AG09319 (cell line): Measurements from ENCODE around the gene RPS6KA2.
A peak's percentile ranks its signal among the peaks of the same experiment; 100 is the strongest.
"Not testable (repeated sequence)": the region's sequence is repeated elsewhere in the genome, so short reads cannot be mapped to it uniquely, and the experiment has no call there.

Experiments used
- DNase-seq: peaks from one replicate; pipeline ENCODE4 v3.0.0-alpha.2; 2010; ENCODE audit warnings: low read depth; ENCODE audit errors: extremely low read depth
- TF ChIP-seq, protein P1 (sequence below): IDR thresholded peaks from 2 replicates; pipeline ENCODE4 v1.5.1; 2011; ENCODE audit warnings: low read depth, mild to moderate bottlenecking, inconsistent platforms, low read length, moderate library complexity

The RPS6KA2 gene

DNA sequence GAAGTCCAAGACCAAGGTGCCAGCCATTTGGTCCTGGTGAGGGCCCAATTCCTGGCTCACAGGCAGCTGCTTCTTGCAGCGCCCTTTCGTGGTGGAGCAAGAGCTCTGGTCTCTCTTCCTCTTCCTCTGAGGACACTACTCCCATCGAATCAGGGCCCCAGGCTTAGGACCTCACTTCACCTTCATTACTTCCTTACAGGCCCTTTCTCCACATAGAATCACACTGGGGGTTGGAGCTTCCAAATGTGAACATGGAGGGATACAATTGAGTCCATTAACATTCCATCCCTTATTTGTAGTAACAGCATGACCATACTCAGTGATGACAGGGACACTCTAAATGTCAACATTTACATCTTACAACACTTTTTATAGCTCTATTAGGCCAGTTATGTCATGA, 42.9 kb downstream of the RPS6KA2 start:
- no peak for DNase-seq
- TF ChIP-seq, protein P1, sequence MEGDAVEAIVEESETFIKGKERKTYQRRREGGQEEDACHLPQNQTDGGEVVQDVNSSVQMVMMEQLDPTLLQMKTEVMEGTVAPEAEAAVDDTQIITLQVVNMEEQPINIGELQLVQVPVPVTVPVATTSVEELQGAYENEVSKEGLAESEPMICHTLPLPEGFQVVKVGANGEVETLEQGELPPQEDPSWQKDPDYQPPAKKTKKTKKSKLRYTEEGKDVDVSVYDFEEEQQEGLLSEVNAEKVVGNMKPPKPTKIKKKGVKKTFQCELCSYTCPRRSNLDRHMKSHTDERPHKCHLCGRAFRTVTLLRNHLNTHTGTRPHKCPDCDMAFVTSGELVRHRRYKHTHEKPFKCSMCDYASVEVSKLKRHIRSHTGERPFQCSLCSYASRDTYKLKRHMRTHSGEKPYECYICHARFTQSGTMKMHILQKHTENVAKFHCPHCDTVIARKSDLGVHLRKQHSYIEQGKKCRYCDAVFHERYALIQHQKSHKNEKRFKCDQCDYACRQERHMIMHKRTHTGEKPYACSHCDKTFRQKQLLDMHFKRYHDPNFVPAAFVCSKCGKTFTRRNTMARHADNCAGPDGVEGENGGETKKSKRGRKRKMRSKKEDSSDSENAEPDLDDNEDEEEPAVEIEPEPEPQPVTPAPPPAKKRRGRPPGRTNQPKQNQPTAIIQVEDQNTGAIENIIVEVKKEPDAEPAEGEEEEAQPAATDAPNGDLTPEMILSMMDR: no peak

- no peak for DNase-seq
- TF ChIP-seq, protein P1: no peak
Measured at GRCh38 chr6:166583230-166583965, 43.7 kb downstream of the RPS6KA2 start.

DNA sequence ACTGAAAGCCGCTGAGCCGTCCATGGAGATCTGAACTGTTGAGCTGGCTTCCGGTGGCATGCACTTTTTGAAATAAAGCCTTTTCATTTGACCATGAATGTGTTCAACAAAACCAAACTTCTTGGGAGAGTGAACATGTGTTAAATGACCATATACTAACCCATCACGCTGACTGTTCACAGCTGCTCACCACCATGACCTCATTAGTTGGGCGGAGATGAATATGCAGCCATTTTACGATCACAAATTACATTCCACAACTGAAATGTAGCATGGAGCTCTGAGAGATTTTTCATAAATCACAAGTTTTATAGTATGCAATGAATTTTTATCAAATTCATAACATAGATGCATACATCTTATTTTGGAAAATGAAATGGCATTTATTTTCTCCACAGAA, 44.8 kb downstream of the RPS6KA2 start:
- DNase-seq: peak; percentile 2
- TF ChIP-seq, protein P1: no peak

DNA sequence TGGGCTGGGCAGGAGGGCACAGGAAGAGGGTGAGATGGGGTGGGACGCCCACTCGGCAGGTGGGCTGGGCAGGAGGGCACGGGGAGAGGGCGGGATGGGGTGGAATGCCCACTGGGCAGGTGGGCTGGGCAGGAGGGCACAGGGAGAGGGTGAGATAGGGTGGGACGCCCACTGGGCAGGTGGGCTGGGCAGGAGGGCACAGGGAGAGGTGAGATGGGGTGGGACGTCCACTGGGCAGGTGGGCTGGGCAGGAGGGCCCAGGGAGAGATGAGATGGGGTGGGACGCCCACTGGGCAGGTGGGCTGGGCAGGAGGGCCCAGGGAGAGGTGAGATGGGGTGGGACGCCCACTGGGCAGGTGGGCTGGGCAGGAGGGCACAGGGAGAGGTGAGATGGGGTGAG, 45.2 kb downstream of the RPS6KA2 start:
- DNase-seq: not testable (repeated sequence)

DNA sequence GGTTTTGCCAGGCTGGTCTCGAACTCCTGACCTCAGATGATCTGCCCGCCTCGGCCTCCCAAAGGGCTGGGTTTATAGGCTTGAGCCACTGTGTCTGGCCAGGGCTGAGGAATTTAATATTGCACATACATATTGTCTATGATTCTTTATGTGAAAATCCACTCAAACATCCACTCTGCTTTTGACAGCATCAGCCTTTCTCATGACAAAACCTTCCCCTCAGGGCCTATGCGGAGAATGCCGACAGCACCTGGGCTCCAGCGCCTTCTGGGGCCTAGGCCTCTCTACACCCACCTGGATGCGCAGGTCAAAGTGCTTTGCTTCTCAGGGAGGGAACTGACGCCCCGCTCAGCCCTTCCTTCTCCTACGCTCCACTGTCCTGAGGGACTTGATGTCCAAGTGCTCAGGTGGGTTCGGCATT, 46.0 kb downstream of the RPS6KA2 start:
- DNase-seq: no peak
- TF ChIP-seq, protein P1: no peak

DNA sequence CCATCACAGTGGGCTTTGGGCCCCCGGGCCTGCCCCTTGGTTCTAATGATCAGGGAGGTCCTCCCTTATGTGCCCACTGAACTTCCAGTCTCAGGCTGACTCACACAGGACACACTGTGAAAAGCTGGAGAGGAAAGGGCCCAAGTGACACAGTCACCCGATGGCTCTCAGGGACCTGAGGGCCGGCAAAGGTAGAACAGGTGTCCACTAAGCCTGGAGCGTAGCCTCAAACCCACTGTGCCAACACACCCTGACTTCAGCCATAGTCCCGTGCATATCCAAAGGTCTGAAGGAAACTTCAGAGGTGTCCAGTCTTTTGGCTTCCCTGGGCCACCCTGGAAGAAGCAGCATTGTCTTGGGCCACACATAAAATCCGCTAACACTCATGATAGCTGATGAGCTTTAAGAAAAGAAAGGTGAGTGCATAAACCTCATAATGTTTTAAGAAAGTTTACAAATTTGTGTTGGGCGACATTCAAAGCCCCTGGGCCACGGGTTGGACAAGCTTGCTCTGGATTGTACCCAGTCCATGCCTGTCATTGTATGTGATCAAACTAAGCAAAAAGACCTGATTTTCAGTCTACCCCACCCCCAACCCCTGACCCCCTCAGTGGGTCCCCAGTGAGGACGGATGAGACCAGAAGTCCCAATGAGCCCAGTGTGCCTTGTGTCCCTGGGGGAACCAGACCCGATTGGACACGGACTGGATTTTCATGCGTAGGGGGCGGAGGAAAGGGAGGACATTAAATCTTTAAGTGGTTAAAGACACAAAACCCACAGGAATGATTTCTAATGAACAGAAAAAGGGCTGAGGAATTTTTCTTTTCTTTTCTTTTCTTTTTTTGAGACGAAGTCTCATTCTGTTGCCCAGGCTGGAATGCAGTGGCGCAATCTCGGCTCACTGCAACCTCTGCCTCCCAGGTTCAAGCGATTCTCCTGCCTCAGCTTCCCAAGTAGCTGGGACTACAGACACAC, 46.7 kb downstream of the RPS6KA2 start:
- TF ChIP-seq, protein P1: no peak
- no peak for DNase-seq

DNA sequence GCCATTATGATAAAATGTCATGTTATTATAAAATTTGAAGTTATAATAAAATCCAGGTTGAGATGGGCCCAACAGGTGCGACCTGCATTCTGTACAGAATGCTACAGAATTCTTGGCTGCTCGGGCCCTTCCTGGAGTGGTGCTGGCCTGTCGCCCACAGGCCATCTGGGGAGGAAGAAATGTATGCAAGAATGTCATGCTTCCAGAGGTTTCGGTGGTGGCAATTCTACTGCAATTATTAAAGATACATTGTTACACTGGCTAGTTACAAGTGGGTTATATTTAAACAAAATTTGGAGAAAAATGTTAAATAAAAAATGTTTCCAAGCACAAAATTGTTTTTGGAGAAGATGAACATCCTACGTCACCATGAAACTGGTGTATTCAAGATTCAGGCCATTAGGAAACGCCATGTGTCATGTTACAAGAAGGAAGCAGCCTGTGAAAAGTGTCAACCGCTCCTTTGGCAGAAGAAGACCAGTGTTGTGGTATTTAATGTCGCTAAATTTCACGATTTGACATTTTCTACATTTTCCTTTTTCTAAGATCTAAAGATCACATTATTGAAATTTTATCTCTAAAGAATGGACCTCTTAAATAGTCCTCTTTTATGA, 47.7 kb downstream of the RPS6KA2 start:
- TF ChIP-seq, protein P1: no peak

More for the DNA sequence above, 47.7 kb downstream of the RPS6KA2 start:
- no peak for DNase-seq
